ENCODE results near the gene NUTM2D.
"Not testable (repeated sequence)": the region's sequence is repeated elsewhere in the genome, so short reads cannot be mapped to it uniquely, and the experiment has no call there.

NUTM2D gene

GRCh38 chr10:87374091-87374490 lies 16.5 kb downstream of the NUTM2D start:
- not testable (repeated sequence) for DNase-seq

- DNase-seq, result not testable (repeated sequence)
Measured at GRCh38 chr10:87379115-87379514, 21.6 kb downstream of the NUTM2D start.

- not testable (repeated sequence) for DNase-seq
Measured at GRCh38 chr10:87383149-87383857, 25.8 kb downstream of the NUTM2D start.

- not testable (repeated sequence) for DNase-seq
Measured at GRCh38 chr10:87384283-87384682, 26.7 kb downstream of the NUTM2D start.

- not testable (repeated sequence) for DNase-seq
Measured at GRCh38 chr10:87385762-87386360, 28.3 kb downstream of the NUTM2D start.

GRCh38 chr10:87391360-87391759 lies 33.8 kb downstream of the NUTM2D start:
- DNase-seq, result not testable (repeated sequence)

- not testable (repeated sequence) for DNase-seq
Measured at GRCh38 chr10:87396206-87396605, 38.7 kb downstream of the NUTM2D start.

- DNase-seq, result not testable (repeated sequence)
Measured at GRCh38 chr10:87398436-87398835, 40.9 kb downstream of the NUTM2D start.

GRCh38 chr10:87407516-87408467 lies 50.2 kb downstream of the NUTM2D start:
- not testable (repeated sequence) for DNase-seq

- not testable (repeated sequence) for DNase-seq
Measured at GRCh38 chr10:87413921-87414320, 56.4 kb downstream of the NUTM2D start.
